Body of pancreas (tissue), 4 donors: ENCODE measurements around the gene HGFAC.

Source experiments
- CTCF ChIP-seq, 7 experiments: fragments of 450-650 bp in 4 of 7; fragments of 200-600 bp in 3 of 7; sonication (generic) in 3 of 7; IDR thresholded peaks; one replicate each; pipeline ENCODE4 v1.5.1; 2016 to 2019; ENCODE audit warnings: antibody characterized with exemption in 7 of 7
- POLR2A ChIP-seq, 3 donors: fragments of 450-650 bp; IDR thresholded peaks; one replicate each; pipeline ENCODE4 v1.6.1; 2016; ENCODE audit warnings: antibody characterized with exemption in 3 of 3, mild to moderate bottlenecking in 2 of 3

- no peak for TF ChIP-seq CTCF (IDR thresholded peaks at IDR 0.05)
- no peak for TF ChIP-seq POLR2A (IDR thresholded peaks at IDR 0.05)
Observed at GRCh38 chr4:3479358-3480101, 37.8 kb downstream of the HGFAC start.
